K562 (cell line): Measurements from ENCODE around the gene PTX3.

Experiments
- ARHGAP35 ChIP-seq: fragments of 450-650 bp; IDR thresholded peaks from 2 replicates; pipeline ENCODE4 v1.6.1; 2018; ENCODE audit not compliant: partially characterized antibody
- CC2D1A ChIP-seq: fragments of 450-650 bp; IDR thresholded peaks from 2 replicates; pipeline ENCODE4 v1.6.1; 2017; ENCODE audit warnings: mild to moderate bottlenecking
- CTCF ChIP-seq, 3 experiments: IDR thresholded peaks in 2 of 3; conservative IDR thresholded peaks in 1 of 3; 2 replicates each; pipeline ENCODE4 v1.5.1; 2011 to 2012; ENCODE audit warnings: low read length in 3 of 3, mild to moderate bottlenecking in 3 of 3, control low read depth in 2 of 3, improper control_type of control experiment in 1 of 3, inconsistent platforms in 1 of 3, low read depth in 1 of 3, mixed read lengths in 1 of 3, moderate library complexity in 1 of 3; ENCODE audit not compliant: insufficient read depth in 2 of 3
- FOXM1 ChIP-seq, 2 experiments: fragments of 450-650 bp in 1 of 2; sonication (generic) in 1 of 2; formaldehyde crosslinking in 1 of 2; IDR thresholded peaks; 2 replicates each; pipeline versions ENCODE4 v1.6.1 to v1.9.0; 2017 to 2022; ENCODE audit warnings: low read depth in 2 of 2, mild to moderate bottlenecking in 2 of 2, missing genetic modification reagents in 1 of 2, moderate library complexity in 1 of 2
- KDM1A ChIP-seq, 2 experiments: fragments of 450-650 bp; IDR thresholded peaks; 2 replicates each; pipeline ENCODE4 v1.6.1; 2016; ENCODE audit warnings: mild to moderate bottlenecking in 2 of 2
- PML ChIP-seq: IDR thresholded peaks from 2 replicates; pipeline ENCODE4 v1.6.1; 2012; ENCODE audit warnings: low read length, inconsistent platforms
- RBM22 ChIP-seq: fragments of 200-400 bp; formaldehyde crosslinking; IDR thresholded peaks from 2 replicates; pipeline ENCODE4 v1.6.1; 2018; ENCODE audit warnings: low read length, low read depth; ENCODE audit not compliant: poor library complexity, severe bottlenecking
- RCOR1 ChIP-seq, 2 experiments: IDR thresholded peaks; 2 replicates each; pipeline ENCODE4 v1.6.1; 2012; ENCODE audit warnings: low read depth in 2 of 2, low read length in 2 of 2, borderline replicate concordance in 1 of 2, improper control_type of control experiment in 1 of 2
- STAG1 ChIP-seq: sonication (generic); formaldehyde crosslinking; IDR thresholded peaks from 2 replicates; pipeline ENCODE4 v1.5.0; 2020; ENCODE audit warnings: missing genetic modification reagents, borderline replicate concordance
- ZNF644 ChIP-seq: fragments of 200-800 bp; sonication (Bioruptor generic); IDR thresholded peaks from 2 replicates; pipeline ENCODE4 v1.6.1; 2016; ENCODE audit warnings: low read depth, missing genetic modification characterization, missing compliant biosample characterization
- TF ChIP-seq, protein P1 (sequence below), 2 experiments: fragments of 150-350 bp in 1 of 2; IDR thresholded peaks; 2 replicates each; pipeline ENCODE4 v1.6.1; 2012 to 2016; ENCODE audit warnings: low read depth in 2 of 2, low read length in 2 of 2, mild to moderate bottlenecking in 1 of 2, moderate library complexity in 1 of 2
- TF ChIP-seq, protein P2 (sequence below): fragments of 150-350 bp; conservative IDR thresholded peaks from 2 replicates; pipeline ENCODE4 v1.6.1; 2014; ENCODE audit warnings: low read length

DNA sequence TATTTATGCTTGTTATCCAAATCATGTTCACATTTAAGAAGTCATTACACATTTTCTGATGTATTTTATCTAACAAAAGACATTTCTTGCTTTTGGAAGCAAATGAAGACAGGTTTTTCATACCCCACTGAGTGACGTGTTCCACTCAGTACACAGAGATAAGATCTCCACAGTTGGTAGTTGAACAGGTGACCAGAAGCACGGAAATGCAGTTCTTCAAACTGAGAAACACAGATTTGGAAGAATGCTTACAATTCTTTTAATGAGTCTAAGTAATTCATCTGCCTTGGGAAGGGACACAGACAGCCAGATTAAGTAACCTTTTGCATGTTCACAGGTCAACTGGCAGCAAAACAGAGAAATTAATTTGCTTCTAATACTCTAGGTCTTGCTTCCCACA is 23.1 kb downstream of the PTX3 start:
- no peak for TF ChIP-seq KDM1A (IDR thresholded peaks at IDR 0.05)
- no peak for TF ChIP-seq ARHGAP35
- no peak for TF ChIP-seq ZNF644 (tag)
- no peak for TF ChIP-seq RBM22
- no peak for TF ChIP-seq CTCF (IDR thresholded peaks at IDR 0.05 in 2 of 3, conservative IDR thresholded peaks at IDR 0.05 in 1 of 3; ENCODE audit: insufficient read depth in 2 of 3, low read depth in 1 of 3, low read length in 3 of 3)
- TF ChIP-seq, protein P1, sequence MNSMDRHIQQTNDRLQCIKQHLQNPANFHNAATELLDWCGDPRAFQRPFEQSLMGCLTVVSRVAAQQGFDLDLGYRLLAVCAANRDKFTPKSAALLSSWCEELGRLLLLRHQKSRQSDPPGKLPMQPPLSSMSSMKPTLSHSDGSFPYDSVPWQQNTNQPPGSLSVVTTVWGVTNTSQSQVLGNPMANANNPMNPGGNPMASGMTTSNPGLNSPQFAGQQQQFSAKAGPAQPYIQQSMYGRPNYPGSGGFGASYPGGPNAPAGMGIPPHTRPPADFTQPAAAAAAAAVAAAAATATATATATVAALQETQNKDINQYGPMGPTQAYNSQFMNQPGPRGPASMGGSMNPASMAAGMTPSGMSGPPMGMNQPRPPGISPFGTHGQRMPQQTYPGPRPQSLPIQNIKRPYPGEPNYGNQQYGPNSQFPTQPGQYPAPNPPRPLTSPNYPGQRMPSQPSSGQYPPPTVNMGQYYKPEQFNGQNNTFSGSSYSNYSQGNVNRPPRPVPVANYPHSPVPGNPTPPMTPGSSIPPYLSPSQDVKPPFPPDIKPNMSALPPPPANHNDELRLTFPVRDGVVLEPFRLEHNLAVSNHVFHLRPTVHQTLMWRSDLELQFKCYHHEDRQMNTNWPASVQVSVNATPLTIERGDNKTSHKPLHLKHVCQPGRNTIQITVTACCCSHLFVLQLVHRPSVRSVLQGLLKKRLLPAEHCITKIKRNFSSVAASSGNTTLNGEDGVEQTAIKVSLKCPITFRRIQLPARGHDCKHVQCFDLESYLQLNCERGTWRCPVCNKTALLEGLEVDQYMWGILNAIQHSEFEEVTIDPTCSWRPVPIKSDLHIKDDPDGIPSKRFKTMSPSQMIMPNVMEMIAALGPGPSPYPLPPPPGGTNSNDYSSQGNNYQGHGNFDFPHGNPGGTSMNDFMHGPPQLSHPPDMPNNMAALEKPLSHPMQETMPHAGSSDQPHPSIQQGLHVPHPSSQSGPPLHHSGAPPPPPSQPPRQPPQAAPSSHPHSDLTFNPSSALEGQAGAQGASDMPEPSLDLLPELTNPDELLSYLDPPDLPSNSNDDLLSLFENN (IDR thresholded peaks at IDR 0.05; ENCODE audit: low read depth in 2 of 2, low read length in 2 of 2) = no peak
- no peak for TF ChIP-seq STAG1 (CRISPR knock-in tag)
- TF ChIP-seq FOXM1 (IDR thresholded peaks at IDR 0.05; ENCODE audit: low read depth) = no peak
- no peak for TF ChIP-seq FOXM1 (CRISPR knock-in tag; IDR thresholded peaks at IDR 0.05; ENCODE audit: low read depth)
- TF ChIP-seq RCOR1 (IDR thresholded peaks at IDR 0.05; ENCODE audit: borderline replicate concordance in 1 of 2, low read depth in 2 of 2, low read length in 2 of 2) = no peak
- no peak for TF ChIP-seq PML
- TF ChIP-seq, protein P2, sequence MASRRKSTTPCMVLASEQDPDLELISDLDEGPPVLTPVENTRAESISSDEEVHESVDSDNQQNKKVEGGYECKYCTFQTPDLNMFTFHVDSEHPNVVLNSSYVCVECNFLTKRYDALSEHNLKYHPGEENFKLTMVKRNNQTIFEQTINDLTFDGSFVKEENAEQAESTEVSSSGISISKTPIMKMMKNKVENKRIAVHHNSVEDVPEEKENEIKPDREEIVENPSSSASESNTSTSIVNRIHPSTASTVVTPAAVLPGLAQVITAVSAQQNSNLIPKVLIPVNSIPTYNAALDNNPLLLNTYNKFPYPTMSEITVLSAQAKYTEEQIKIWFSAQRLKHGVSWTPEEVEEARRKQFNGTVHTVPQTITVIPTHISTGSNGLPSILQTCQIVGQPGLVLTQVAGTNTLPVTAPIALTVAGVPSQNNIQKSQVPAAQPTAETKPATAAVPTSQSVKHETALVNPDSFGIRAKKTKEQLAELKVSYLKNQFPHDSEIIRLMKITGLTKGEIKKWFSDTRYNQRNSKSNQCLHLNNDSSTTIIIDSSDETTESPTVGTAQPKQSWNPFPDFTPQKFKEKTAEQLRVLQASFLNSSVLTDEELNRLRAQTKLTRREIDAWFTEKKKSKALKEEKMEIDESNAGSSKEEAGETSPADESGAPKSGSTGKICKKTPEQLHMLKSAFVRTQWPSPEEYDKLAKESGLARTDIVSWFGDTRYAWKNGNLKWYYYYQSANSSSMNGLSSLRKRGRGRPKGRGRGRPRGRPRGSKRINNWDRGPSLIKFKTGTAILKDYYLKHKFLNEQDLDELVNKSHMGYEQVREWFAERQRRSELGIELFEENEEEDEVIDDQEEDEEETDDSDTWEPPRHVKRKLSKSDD = no peak
- TF ChIP-seq CC2D1A = no peak
